ENCODE data around the gene CSPG4.
"Not testable (repeated sequence)": the region's sequence is repeated elsewhere in the genome, so short reads cannot be mapped to it uniquely, and the experiment has no call there.

DNA sequence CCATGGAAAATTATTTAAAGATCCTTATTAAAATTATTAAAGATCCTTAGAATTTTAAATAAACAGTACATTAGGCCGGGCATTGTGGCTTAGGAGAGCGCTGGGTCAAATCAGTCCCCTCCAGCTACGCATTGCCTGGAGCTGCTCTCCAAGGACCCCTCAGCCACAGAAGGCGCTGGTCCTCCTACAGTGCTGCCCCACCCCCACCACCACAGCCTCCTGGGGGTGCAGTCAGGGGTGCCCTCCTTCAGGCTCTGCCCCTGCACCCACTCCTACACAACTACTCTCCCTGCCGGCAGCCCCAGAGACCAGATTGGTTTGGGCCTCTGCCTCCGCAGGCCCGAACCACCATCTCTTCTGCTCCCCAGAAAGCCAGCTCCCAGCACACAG lies 47.5 kb upstream of the CSPG4 start:
- TF ChIP-seq POLR2A (IDR thresholded peaks at IDR 0.05; ENCODE audit: low read length); GATA1 (IDR thresholded peaks at IDR 0.05; ENCODE audit: low read depth, low read length): not testable (repeated sequence)

Data from erythroblast (primary cell).